MM.1S (cell line): ENCODE results near the gene USP49.

Experiments
- EZH2 ChIP-seq: fragments of 300-600 bp; sonication (generic); optimal IDR thresholded peaks from 2 replicates; pipeline ENCODE3; 2017; ENCODE audit warnings: low read depth, mild to moderate bottlenecking, antibody characterized with exemption, low read length, mixed read lengths
- TF ChIP-seq, protein P1 (sequence below): fragments of 300-600 bp; sonication (generic); IDR thresholded peaks from 2 replicates; pipeline ENCODE4 v1.5.1; 2016; ENCODE audit warnings: antibody characterized with exemption, low read length, mixed read lengths

DNA sequence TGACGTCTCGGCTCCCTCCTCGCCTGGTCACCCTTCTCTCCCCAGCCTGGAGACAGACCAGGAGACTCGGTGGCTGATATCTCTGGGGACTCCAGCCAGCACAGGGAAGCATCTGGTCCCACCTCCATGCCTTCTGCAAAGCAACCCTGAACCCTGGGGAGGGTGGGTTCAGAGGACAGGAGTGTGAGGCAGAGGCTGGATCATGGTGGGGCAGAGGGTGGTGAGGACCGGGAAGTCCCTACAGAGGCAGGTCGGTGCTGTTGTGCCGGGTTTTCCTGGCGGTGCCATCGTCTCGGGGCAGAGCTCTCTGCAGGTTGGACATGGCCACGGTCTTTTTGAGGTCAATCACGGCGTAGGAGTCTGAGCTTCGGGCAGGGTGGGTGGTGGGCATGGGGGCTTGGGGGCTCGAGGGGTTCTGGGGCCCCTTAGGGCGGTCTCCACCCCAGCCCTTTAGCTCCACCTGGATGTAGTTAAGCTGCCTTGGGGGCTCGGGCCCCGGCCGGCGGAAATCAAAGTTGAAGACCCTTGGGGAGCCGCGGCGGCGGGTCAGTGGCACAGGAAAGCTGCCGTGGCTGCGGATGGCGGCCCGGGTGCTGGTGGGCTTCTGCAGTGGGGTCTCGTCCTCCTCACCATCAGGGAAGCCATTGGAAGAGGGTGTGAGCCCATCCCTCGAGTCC is 124.7 kb downstream of the USP49 start:
- TF ChIP-seq, protein P1, sequence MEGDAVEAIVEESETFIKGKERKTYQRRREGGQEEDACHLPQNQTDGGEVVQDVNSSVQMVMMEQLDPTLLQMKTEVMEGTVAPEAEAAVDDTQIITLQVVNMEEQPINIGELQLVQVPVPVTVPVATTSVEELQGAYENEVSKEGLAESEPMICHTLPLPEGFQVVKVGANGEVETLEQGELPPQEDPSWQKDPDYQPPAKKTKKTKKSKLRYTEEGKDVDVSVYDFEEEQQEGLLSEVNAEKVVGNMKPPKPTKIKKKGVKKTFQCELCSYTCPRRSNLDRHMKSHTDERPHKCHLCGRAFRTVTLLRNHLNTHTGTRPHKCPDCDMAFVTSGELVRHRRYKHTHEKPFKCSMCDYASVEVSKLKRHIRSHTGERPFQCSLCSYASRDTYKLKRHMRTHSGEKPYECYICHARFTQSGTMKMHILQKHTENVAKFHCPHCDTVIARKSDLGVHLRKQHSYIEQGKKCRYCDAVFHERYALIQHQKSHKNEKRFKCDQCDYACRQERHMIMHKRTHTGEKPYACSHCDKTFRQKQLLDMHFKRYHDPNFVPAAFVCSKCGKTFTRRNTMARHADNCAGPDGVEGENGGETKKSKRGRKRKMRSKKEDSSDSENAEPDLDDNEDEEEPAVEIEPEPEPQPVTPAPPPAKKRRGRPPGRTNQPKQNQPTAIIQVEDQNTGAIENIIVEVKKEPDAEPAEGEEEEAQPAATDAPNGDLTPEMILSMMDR, result no peak
- no peak for TF ChIP-seq EZH2
